Stimulated activated CD8-positive, alpha-beta memory T cell treated with anti-CD3 and anti-CD28 coated beads, Interleukin-7, amount 100 ng/mL, for 48 hours (primary cell): Measurements from ENCODE around the gene SCEL.

Experiments used
- DNase-seq, 2 donors: peaks; one replicate each; pipeline ENCODE4 v3.0.0-alpha.2; 2020; ENCODE audit warnings: low read depth in 1 of 2; ENCODE audit errors: extremely low read depth in 1 of 2

SCEL gene

DNA sequence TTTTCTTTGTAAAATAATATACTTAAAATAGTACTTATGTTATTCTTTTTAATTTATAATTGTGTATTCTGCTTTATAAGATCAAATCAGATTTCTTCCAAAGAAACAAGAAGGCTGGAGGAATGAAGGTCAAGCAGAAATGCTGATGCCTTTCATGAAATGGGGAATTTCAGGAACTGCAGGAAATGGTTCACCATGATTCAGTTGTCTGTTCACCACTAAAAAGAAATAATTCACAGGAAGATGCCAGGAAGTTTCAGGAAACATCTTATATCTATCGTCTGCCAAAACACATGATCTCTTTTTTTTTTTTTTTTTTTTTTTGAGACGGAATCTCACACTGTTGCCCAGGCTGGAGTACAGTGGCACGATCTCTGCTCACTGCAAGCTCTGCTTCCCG, 15.7 kb upstream of the SCEL start:
- no peak for DNase-seq

DNA sequence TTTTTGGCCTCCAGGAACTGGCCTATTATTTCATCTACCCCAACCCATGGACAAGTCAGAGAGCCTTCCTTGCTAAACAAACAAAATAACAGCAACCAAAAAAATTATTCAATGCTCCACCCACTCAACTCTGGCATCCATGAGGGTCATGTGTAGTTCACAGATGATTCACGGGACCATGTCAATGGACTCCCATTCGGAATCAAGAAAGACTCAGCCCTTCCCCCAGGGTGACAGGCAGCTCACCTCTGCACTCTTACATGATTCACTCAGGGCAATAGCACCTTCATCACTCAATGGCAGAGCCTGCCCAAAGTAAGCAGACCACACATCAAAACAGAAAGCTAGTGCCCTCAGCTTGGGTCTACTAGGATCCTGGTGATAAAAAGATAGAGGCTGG, 14.3 kb upstream of the SCEL start:
- DNase-seq, result no peak

GRCh38 chr13:77521595-77522367, 13.7 kb upstream of the SCEL start:
- DNase-seq, result no peak

- no peak for DNase-seq
Observed at GRCh38 chr13:77522444-77522843, 13.1 kb upstream of the SCEL start.

DNA sequence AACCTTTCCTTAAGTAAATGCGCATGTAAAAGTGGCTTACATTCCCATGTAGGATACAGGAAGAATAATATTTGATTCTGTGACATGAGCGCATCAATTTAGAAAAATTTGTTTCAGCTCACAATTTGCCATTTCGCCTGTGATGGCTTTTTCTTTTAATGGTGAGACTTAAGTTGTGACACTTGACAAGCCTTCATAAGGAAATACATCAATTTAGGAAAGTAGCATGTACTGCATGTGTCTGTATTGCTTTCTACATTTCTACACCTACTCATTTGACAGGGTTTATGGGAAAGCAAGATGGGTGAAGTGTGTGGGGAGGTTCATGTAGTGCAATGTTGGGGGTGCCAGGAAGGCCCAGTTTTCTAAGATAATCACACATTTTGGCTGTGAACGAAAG, 12.1 kb upstream of the SCEL start:
- no peak for DNase-seq

- no peak for DNase-seq
Observed at GRCh38 chr13:77523834-77524728, 11.4 kb upstream of the SCEL start.

- DNase-seq, result no peak
Observed at GRCh38 chr13:77528414-77528813, 7.1 kb upstream of the SCEL start.

GRCh38 chr13:77528834-77529500, 6.5 kb upstream of the SCEL start:
- no peak for DNase-seq

DNA sequence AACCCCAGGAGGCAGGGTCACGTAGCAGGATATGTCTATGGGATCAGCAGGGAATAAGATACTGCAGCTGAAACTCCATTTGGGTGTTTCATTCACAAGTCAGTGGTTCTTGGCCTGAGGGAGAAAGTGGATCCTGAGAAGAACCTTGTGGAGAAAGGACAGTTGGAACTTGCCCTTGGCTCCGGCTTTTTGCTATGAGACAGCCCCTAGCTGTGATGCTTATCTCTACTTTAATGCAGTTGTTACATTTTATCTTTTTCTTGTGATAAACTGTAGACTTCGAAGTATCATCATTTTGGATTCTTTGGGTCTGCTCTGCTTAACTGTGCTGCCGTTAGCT, 6.0 kb upstream of the SCEL start:
- no peak for DNase-seq

GRCh38 chr13:77530875-77531274, 4.6 kb upstream of the SCEL start:
- no peak for DNase-seq

- DNase-seq, result no peak
Observed at GRCh38 chr13:77532983-77533382, 2.5 kb upstream of the SCEL start.

DNA sequence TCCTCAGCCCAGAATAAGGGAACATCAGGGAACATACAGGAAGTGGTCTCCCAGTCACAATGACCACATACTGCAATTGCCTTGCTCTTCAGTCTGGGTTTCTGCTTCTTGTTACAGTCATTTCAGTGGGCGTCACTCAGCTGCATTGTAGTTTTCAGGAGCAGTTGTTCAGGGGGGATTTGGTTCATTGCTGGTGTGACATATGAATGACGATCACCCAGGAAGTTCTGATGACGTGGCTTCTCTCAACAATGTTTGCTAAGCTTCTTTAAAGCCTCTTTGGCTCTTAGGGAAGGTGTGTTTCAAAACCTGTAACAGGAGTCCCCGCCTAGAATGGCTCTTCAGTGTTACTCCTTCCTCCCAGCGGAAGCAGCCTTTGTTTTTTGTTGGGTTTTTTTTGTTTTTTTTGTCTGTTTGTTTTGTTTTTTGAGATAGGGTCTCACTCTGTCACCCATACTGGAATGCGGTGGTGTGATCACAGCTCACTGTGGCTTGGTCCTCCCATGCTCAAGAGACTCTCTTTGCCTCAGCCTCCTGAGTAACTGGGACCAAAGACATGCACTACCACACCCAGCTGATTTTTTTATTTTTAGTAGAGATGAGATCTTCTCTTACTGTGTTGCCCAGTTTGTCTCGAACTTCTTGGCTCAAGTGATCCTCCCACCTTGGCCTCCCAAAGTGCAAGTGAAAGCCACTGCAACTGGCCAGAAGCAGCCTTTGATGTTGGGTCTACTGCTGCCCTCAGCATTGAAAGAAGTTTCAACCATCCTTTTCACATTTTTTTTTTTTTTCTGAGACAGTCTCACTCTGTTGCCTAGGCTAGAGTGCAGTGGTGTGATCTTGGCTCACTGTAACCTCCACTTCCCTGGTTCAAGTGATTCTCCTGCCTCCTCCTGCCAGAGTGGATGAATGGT, 1.4 kb upstream of the SCEL start:
- peak in 1 of 2 donors; percentile 4 for DNase-seq

GRCh38 chr13:77536358-77536757, 852 bp downstream of the SCEL start:
- no peak for DNase-seq

DNA sequence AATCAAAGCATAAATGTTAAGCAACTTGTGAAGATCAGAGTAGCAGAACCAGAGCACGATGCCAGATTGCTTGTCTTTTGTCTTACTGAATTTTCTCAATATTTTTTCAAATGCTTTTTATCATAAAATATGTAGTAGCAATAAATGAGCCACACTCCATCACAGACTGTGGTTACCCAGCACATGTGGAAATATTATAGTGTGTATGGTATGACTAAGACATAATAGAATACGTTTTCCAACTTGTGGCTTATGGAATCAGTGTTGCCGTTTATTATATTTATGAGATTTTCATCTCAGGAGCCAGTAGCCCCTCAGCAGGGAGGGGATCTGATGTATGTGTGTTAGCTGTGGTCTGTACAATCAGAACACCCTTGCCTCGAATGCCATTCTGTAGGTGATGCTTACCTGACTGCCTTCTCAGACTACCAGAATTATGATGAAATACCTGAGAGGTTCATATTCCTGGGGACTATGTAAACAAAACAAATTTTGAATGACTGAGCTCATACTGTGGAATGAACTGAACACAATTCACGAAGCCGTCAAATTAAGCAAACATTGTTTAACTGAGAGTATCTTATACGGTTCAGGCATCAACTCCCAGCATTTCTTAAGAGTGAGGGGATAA, 1.9 kb downstream of the SCEL start:
- no peak for DNase-seq

- no peak for DNase-seq
Observed at GRCh38 chr13:77543711-77544110, 8.2 kb downstream of the SCEL start.

- no peak for DNase-seq
Observed at GRCh38 chr13:77544355-77544754, 8.8 kb downstream of the SCEL start.

DNA sequence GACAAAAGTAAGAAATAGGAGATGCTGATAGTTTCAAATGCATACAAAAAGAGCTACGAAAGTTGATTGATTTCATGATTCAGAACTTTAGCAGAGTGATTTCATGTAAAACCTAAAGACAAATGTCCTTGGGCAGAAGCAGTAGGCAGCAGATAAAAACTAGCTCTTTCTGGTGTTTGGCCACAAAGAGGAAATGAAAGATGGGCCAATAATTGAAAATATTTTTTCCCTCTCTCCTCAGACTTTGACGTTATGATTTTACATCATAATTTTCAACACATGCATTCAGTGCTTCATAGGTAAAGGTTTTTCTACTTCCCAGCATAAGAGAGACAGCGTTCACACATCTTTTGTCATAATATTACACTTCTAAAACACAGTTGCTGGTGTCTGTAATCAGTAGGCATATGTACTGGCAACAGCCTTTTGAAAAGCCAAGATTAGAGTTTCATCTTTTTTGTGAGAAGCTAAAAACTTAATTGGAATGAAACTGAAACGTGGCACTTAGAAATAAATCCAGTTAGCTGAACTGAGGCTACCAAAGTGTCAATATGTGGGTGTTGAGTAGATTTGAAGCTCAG, 9.3 kb downstream of the SCEL start:
- no peak for DNase-seq

DNA sequence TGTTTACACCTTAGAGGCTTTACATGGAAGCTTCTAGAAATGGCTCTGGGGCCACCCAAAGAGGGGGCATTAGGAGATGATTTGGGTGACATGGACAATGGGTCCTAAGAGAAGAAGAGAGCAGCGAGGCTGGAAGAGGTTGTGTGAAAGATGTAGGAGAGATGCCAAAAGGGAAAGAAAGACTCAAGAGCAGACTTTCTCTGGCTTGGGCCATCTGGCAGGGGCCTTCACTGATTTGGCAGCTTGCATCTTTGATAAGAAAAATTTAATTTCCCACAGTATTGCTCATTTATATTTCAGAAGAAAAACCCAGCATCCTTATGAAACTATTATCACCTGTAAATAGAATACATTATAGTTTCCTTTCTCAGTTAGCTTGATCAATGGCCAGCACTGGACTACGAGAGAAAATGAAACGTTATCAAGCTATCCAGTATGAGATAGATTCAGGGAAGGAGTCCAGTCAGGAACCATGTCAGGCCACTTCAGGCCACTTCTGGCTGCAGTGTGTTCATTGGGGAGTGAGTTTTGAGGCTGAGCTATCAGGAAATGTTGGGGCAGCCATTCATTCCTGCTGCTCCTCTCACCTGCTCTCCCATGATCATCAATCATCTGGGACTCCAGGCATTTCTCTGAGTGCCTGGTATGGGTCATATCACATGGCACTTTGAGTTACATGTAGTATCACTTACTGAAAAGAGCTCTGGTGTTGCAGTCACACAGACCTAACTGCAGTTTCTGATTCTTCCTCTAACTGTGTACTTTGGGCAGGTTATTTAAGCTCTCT, 10.3 kb downstream of the SCEL start:
- DNase-seq, result no peak

- no peak for DNase-seq
Observed at GRCh38 chr13:77548095-77548494, 12.6 kb downstream of the SCEL start.
